Gastrocnemius medialis (tissue), 4 donors: ENCODE data around the gene MYO3B.

ENCODE experiments used
- CTCF ChIP-seq, 5 experiments: fragments of 450-650 bp in 3 of 5; fragments of 200-600 bp in 2 of 5; sonication (generic) in 2 of 5; IDR thresholded peaks in 4 of 5; conservative IDR thresholded peaks in 1 of 5; 1 replicate in 4 of 5; 2 replicates in 1 of 5; pipeline ENCODE4 v1.5.1; 2016 to 2019; ENCODE audit warnings: antibody characterized with exemption in 5 of 5, mild to moderate bottlenecking in 3 of 5, moderate library complexity in 3 of 5
- POLR2A ChIP-seq, 2 donors: fragments of 450-650 bp; IDR thresholded peaks; one replicate each; pipeline ENCODE4 v1.6.1; 2017; ENCODE audit warnings: antibody characterized with exemption in 2 of 2, mild to moderate bottlenecking in 2 of 2, moderate library complexity in 2 of 2

- no peak for TF ChIP-seq CTCF (IDR thresholded peaks at IDR 0.05 in 4 of 5, conservative IDR thresholded peaks at IDR 0.05 in 1 of 5)
- TF ChIP-seq POLR2A (IDR thresholded peaks at IDR 0.05), result no peak
These were observed 80.4 kb downstream of the MYO3B start for GRCh38 chr2:170258382-170258781.
